Measurements from ENCODE around the gene THSD4.

Gene THSD4

GRCh38 chr15:71603379-71603778 is 488.1 kb downstream of the THSD4 start:
- no peak for DNase-seq

- no peak for DNase-seq
Measured at GRCh38 chr15:71607383-71607782, 492.1 kb downstream of the THSD4 start.

- no peak for DNase-seq
Measured at GRCh38 chr15:71610728-71611552, 495.7 kb downstream of the THSD4 start.

GRCh38 chr15:71611553-71612396 is 496.5 kb downstream of the THSD4 start:
- DNase-seq, result no peak

GRCh38 chr15:71612397-71612722 is 497.1 kb downstream of the THSD4 start:
- no peak for DNase-seq

- DNase-seq, result no peak
Measured at GRCh38 chr15:71612869-71613268, 497.6 kb downstream of the THSD4 start.

GRCh38 chr15:71623111-71623510 is 507.8 kb downstream of the THSD4 start:
- no peak for DNase-seq

- no peak for DNase-seq
Measured at GRCh38 chr15:71626596-71627088, 511.4 kb downstream of the THSD4 start.

- DNase-seq, result no peak
Measured at GRCh38 chr15:71627188-71627587, 511.9 kb downstream of the THSD4 start.

- DNase-seq, result no peak
Measured at GRCh38 chr15:71627604-71628003, 512.3 kb downstream of the THSD4 start.

GRCh38 chr15:71628988-71629770 is 513.9 kb downstream of the THSD4 start:
- no peak for DNase-seq

- DNase-seq, result no peak
Measured at GRCh38 chr15:71629781-71630474, 514.7 kb downstream of the THSD4 start.

- DNase-seq, result no peak
Measured at GRCh38 chr15:71630475-71630809, 515.2 kb downstream of the THSD4 start.

- no peak for DNase-seq
Measured at GRCh38 chr15:71632576-71633195, 517.4 kb downstream of the THSD4 start.

GRCh38 chr15:71634820-71635560 is 519.7 kb downstream of the THSD4 start:
- DNase-seq, result peak; percentile 69 to 96

- no peak for DNase-seq
Measured at GRCh38 chr15:71635735-71636134, 520.5 kb downstream of the THSD4 start.

- no peak for DNase-seq
Measured at GRCh38 chr15:71638876-71639275, 523.6 kb downstream of the THSD4 start.

GRCh38 chr15:71639471-71639870 is 524.2 kb downstream of the THSD4 start:
- no peak for DNase-seq

GRCh38 chr15:71643918-71644317 is 528.6 kb downstream of the THSD4 start:
- no peak for DNase-seq

GRCh38 chr15:71646767-71647486 is 531.7 kb downstream of the THSD4 start:
- DNase-seq, result peak; percentile 25 to 43

- no peak for DNase-seq
Measured at GRCh38 chr15:71647487-71647808, 532.2 kb downstream of the THSD4 start.

Data from NCI-H2081 (cell line).